ENCODE measurements around the gene PEMT.

DNA sequence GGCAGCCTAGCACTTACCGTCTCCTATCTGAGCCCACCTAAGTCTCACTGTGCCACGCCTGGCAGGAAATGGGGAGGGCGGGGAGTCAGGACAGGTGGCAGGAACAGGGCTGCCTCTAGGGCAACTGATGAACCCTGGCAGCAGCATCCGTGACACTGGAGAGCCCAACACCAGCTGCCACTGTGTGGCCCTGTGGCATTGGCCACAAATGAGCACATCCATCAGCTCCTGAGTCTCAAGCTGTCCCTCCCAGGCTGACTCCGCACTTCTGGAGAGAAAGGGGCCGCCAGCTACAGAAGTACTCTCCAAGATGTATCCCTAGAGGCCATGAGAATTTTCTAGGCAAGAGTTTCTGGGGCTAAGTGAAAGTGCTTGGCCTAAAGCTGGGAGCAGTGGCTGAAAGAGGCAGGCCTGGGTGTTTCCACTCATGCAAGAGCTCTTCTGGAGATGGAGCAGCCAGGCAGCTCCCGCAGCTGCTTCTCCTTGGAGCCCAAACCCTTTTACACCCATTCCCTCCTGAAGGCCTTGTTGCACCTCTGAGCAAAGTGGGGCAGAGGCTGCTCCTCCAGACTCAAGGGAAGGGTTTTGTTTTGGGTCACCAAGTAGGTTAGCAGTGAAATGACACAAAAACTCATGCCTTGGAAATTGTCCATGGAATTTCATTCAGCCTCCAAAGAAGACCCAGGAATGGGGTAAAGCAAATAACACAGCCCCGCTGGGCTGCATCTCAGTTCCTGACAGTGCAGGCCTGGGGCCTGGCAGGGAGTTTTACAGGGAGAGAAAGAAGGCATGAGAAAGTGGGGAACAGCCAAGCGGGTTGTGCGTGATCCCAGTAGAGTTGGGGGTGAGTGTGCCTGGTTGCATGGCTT is 25.8 kb downstream of the PEMT start:
- TF ChIP-seq, protein P1, sequence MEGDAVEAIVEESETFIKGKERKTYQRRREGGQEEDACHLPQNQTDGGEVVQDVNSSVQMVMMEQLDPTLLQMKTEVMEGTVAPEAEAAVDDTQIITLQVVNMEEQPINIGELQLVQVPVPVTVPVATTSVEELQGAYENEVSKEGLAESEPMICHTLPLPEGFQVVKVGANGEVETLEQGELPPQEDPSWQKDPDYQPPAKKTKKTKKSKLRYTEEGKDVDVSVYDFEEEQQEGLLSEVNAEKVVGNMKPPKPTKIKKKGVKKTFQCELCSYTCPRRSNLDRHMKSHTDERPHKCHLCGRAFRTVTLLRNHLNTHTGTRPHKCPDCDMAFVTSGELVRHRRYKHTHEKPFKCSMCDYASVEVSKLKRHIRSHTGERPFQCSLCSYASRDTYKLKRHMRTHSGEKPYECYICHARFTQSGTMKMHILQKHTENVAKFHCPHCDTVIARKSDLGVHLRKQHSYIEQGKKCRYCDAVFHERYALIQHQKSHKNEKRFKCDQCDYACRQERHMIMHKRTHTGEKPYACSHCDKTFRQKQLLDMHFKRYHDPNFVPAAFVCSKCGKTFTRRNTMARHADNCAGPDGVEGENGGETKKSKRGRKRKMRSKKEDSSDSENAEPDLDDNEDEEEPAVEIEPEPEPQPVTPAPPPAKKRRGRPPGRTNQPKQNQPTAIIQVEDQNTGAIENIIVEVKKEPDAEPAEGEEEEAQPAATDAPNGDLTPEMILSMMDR (IDR thresholded peaks at IDR 0.05): no peak
- TF ChIP-seq BCL3 (IDR thresholded peaks at IDR 0.05) (no peak), CEBPB (IDR thresholded peaks at IDR 0.05) (no peak), EHF (CRISPR knock-in tag; IDR thresholded peaks at IDR 0.05) (no peak), SMC3 (IDR thresholded peaks at IDR 0.05) (no peak), POLR2A (IDR thresholded peaks at IDR 0.05; ENCODE audit: low read length) (no peak), RNF2 (IDR thresholded peaks at IDR 0.05; ENCODE audit: borderline replicate concordance, low read depth) (no peak), EP300 (IDR thresholded peaks at IDR 0.05) (no peak), KDM5A (IDR thresholded peaks at IDR 0.05) (no peak)
